ENCODE measurements around the gene FAM162A.

GRCh38 chr3:122405015-122405414 is 21.0 kb downstream of the FAM162A start:
- TF ChIP-seq ZFP3 (CRISPR knock-in tag; IDR thresholded peaks at IDR 0.05) (no peak), ZNF70 (CRISPR knock-in tag; IDR thresholded peaks at IDR 0.05) (no peak), SNAI2 (CRISPR knock-in tag; IDR thresholded peaks at IDR 0.05) (no peak)
- TF ChIP-seq, protein P1, sequence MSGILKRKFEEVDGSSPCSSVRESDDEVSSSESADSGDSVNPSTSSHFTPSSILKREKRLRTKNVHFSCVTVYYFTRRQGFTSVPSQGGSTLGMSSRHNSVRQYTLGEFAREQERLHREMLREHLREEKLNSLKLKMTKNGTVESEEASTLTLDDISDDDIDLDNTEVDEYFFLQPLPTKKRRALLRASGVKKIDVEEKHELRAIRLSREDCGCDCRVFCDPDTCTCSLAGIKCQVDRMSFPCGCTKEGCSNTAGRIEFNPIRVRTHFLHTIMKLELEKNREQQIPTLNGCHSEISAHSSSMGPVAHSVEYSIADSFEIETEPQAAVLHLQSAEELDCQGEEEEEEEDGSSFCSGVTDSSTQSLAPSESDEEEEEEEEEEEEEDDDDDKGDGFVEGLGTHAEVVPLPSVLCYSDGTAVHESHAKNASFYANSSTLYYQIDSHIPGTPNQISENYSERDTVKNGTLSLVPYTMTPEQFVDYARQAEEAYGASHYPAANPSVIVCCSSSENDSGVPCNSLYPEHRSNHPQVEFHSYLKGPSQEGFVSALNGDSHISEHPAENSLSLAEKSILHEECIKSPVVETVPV (CRISPR knock-in tag; IDR thresholded peaks at IDR 0.05), result no peak
